ENCODE results near the gene BRDT.
"Not testable (repeated sequence)": the region's sequence is repeated elsewhere in the genome, so short reads cannot be mapped to it uniquely, and the experiment has no call there.

Gene BRDT

GRCh38 chr1:91993256-91993655 lies 44.1 kb downstream of the BRDT start:
- DNase-seq = no peak

GRCh38 chr1:91997607-91998195 lies 48.5 kb downstream of the BRDT start:
- peak; percentile 52 to 54 for DNase-seq

GRCh38 chr1:92004129-92004528 lies 54.9 kb downstream of the BRDT start:
- no peak for DNase-seq

- no peak for DNase-seq
Measured at GRCh38 chr1:92013923-92014322, 64.7 kb downstream of the BRDT start.

GRCh38 chr1:92016720-92017316 lies 67.6 kb downstream of the BRDT start:
- no peak for DNase-seq

- no peak for DNase-seq
Measured at GRCh38 chr1:92017656-92018055, 68.5 kb downstream of the BRDT start.

GRCh38 chr1:92026042-92026441 lies 76.8 kb downstream of the BRDT start:
- DNase-seq = not testable (repeated sequence)

- DNase-seq = no peak
Measured at GRCh38 chr1:92026806-92027205, 77.6 kb downstream of the BRDT start.

- no peak for DNase-seq
Measured at GRCh38 chr1:92029241-92029922, 80.2 kb downstream of the BRDT start.

GRCh38 chr1:92030656-92031107 lies 81.5 kb downstream of the BRDT start:
- DNase-seq = peak in 1 of 2 donors; percentile 1

- no peak for DNase-seq
Measured at GRCh38 chr1:92031281-92032110, 82.3 kb downstream of the BRDT start.

GRCh38 chr1:92037400-92037799 lies 88.2 kb downstream of the BRDT start:
- no peak for DNase-seq

GRCh38 chr1:92038695-92039346 lies 89.6 kb downstream of the BRDT start:
- no peak for DNase-seq

- no peak for DNase-seq
Measured at GRCh38 chr1:92040971-92041370, 91.8 kb downstream of the BRDT start.

- no peak for DNase-seq
Measured at GRCh38 chr1:92043621-92044020, 94.4 kb downstream of the BRDT start.

- no peak for DNase-seq
Measured at GRCh38 chr1:92045766-92046495, 96.7 kb downstream of the BRDT start.

- DNase-seq = no peak
Measured at GRCh38 chr1:92051948-92052347, 102.7 kb downstream of the BRDT start.

All from inflammatory macrophage (primary cell).